GM19193 (cell line): ENCODE measurements around the gene SREBF1.

Experiments used
- POLR2A ChIP-seq: IDR thresholded peaks from 4 replicates; pipeline ENCODE4 v1.6.1; 2011; ENCODE audit not compliant: insufficient read depth, insufficient read length; ENCODE audit errors: extremely low read depth

SREBF1 gene

DNA sequence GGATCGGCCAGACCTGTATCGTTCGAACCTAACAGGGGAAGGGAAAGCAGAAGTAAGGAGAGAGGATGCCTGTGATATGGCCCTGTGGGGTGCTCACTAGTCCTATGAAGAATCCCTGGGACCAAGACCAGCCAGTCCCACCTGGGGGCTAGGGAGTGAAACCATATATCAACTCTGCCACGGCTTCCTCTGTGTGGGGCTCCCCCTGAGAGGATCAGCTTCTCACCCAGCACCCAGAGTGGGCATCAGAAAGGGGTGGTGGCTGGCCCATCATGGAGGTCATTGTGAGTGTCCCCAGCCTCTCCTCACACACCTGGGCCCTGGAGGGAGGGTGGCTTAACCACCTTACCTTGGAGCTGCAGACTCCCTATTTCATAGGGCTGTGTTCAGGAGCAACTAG lies 30.1 kb upstream of the SREBF1 start:
- no peak for TF ChIP-seq POLR2A

- no peak for TF ChIP-seq POLR2A
Measured at GRCh38 chr17:17866425-17866824, 29.6 kb upstream of the SREBF1 start.

GRCh38 chr17:17865035-17865434 lies 28.2 kb upstream of the SREBF1 start:
- TF ChIP-seq POLR2A, result no peak

- no peak for TF ChIP-seq POLR2A
Measured at GRCh38 chr17:17860766-17861107, 24.0 kb upstream of the SREBF1 start.

- TF ChIP-seq POLR2A, result no peak
Measured at GRCh38 chr17:17859909-17860765, 23.4 kb upstream of the SREBF1 start.

GRCh38 chr17:17857496-17857895 lies 20.7 kb upstream of the SREBF1 start:
- no peak for TF ChIP-seq POLR2A

GRCh38 chr17:17856386-17856785 lies 19.6 kb upstream of the SREBF1 start:
- no peak for TF ChIP-seq POLR2A

- TF ChIP-seq POLR2A, result no peak
Measured at GRCh38 chr17:17855976-17856375, 19.2 kb upstream of the SREBF1 start.

DNA sequence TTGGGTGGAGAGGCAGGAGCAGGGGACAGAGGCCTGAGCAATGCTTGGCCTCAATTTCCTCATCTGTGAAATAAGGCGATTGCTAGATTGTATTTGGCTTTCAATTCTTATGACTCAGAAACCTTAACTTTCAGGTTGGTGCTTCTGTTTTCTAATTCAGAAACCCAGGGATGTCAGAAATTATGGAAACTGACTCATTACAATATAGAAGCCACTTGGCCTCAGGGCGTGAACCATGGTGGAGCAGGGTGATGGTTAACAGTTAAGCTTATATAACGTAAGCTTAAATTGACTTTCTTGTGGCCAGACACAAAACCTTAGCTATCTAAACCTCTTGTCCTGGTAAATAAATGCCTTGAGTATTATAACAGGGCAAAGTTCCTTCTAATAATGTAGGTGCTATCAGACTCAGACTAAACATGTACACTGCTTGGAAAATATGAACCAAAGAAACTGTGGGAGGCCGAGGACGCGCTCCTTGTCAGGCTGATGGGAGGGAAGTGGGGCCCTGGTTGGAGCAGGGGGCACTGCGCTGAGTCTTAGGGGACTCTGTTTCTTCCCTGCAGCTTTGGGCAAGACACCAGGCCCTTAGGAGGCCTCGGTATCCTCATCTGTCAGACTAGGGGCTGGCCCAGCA lies 17.1 kb upstream of the SREBF1 start:
- TF ChIP-seq POLR2A, result no peak

DNA sequence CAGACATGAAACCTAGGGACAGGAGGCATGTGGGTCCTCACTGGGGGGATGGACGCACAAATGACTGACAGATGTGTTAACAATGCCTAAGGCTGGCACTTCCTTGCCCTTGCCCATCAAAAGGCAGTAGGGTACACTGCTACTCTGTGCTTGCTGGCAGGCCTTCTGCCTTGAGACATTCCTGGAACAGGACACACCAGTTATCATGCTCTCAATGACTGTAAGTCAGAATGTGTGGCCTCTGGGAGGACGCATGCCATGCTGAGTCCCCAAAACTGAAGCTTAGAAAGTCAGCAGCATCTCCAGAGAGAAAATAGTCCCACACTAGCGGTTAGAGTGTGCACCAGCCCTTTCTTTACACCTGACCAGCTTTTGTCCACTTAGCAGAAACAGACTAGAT lies 16.1 kb upstream of the SREBF1 start:
- TF ChIP-seq POLR2A, result no peak

DNA sequence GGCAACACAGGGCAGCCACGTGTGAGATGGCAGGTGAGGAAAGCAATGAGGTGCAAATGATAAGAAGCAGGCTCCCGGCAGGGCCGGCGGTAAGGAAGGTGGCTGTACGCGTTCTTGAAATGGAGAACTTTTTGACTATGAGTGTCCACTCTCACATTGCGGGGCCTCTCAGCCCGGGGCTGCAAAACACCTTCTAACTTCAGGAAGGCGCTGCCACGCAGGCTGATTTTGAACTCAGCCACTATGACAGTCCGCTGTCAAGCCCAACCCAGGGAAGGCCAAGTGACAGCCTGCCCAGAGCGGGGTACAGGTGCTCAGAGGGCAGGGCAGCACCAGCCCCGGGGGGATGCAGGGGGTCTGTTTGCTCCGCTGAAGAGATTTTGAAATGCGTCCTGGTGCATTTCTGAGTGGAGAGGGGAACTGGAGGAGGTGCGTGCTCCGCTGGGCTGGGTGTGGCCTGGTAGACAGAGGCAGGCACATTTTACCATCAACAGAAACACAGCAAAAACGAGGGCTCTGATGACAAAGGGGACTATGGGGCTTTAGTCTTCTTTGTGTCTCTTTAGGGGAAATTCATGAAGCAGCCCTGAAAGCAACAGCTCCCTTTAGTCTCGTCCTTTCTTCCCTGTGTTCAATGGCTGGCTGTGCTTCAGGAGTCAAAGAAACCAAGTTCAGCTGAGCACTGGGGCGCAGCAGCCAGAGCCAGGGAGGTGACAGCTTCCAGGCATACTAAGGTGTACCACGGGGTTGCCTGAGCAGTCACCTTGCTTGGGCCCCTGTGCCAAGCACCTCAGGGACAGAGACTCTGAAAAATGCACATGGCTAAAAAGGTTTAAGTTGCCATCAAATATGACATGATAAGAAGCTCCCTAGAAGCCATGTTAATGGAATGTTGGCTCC lies 14.6 kb upstream of the SREBF1 start:
- no peak for TF ChIP-seq POLR2A

DNA sequence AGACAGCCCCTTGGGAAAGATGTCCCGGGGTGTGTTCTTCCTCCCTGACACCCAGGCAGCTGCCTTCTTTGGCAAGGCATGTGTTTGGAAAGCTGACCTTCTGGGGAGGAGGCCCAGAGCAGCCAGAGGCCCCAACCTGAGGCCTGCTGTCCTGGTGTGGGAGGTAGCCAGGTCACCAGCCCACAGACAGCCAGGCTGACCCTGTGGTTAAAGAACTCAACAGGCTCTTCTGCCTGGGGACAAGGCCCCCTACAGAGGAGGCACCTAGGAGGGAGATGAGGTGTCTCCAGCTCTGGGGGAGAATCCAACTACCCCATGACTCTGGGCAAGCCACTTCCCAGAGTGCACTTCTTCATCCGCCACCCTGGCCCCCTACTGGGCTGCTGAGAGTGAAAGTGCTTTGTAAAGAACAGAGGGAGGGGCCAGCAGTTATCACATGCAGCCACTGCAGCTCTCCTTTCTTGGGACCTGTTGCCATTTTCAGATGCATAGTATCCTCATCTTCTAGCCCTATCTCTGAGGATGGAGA lies 13.1 kb upstream of the SREBF1 start:
- no peak for TF ChIP-seq POLR2A

DNA sequence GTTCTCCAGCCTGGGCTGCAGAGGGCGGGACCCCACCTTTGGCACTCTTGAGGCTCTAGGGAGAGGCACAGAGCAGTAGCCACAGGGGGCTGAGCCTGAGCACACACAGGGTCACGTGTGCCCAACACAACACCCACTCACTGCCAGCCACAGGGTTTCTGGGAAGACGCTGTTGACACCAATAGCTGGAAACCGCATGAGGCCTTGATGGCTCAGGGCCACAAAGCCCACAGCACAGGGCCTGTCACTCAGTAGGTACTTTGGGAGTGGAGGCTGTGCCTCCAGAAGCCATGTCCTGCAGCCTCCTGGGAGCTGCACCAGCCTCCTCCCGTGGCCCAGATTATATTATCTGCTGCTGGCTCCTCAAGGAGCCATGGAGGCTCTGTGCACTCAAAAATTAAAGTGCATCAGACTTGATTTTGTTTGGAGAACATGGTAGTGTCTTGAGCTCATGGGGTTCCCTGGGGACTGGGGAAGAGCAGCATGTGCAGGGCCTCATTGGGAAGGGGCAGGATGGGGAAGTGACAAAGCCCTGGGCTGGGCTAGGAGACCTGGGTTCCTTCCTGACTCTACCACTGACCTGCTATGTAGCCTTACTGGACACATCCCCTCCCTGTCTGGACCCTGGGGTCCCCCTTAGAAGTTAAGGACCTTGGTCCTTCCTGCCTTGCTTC lies 12.5 kb upstream of the SREBF1 start:
- no peak for TF ChIP-seq POLR2A

- no peak for TF ChIP-seq POLR2A
Measured at GRCh38 chr17:17848311-17849082, 11.7 kb upstream of the SREBF1 start.

DNA sequence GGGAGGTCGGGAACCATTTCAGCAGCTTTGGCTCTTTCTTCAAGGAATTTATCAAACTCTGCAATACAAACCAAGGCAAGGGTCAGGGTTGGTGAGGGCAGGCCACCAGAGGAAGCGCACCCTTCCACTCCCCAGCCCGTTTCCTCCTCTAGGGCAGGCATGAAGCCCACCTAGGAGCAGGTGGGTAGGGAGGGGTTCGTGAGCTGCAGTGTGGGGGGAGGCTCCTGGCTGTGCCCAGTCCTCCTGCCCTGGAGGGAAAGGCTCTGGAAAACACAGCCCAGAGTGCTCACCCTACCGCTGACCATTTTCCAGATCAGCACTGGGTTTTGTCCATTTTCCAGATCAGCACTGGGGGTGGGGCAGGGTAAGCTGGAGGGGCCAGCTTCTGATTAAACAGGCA lies 10.9 kb upstream of the SREBF1 start:
- no peak for TF ChIP-seq POLR2A
